IMR-90 (cell line): ENCODE data around the gene PSMB5. TPM values are rescaled to one million over a fixed set of nuclear protein-coding genes. Genes with fewer than 3 reads are reported as not detected.

Experiments used
- ATAC-seq: fragments of 200-7000 bp; cut with Tn5 transposase; 2 replicates; pipeline ENCODE4 v1.9.1; 2020; ENCODE audit warnings: low read depth, mild to moderate bottlenecking, moderate library complexity
- BruUV-seq: library from RNA; stranded (reverse); fragments of 400-500 nt; replicated peaks from 2 replicates; lab custom pipeline; 2021; lab: Mats Ljungman, UMichigan
- CTCF ChIA-PET: fragments of 300-600 bp; formaldehyde crosslinking; extraction: SDS; loops from one replicate; lab custom pipeline; 2021; ENCODE audit warnings: antibody characterized with exemption; lab: Yijun Ruan, JAX
- POLR2A ChIA-PET: fragments of 300-600 bp; sonication (Branson Sonifier 250); formaldehyde crosslinking; loops from one replicate; lab custom pipeline; 2022; ENCODE audit warnings: antibody characterized with exemption; ENCODE audit not compliant: unreplicated experiment; lab: Charles Lee
- DNase-seq: peaks from one replicate; pipeline ENCODE4 v3.0.0; 2013
- H2AFZ ChIP-seq: replicated peaks from 2 replicates; pipeline ENCODE3; 2013; ENCODE audit warnings: low read length, mild to moderate bottlenecking; ENCODE audit not compliant: poor library complexity
- H2AK5ac ChIP-seq: 2 replicates; pipeline ENCODE4 v1.6.1; 2013; ENCODE audit warnings: low read depth, low read length, inconsistent platforms
- H2AK9ac ChIP-seq: replicated peaks from 2 replicates; pipeline ENCODE3; 2013; ENCODE audit warnings: mild to moderate bottlenecking, low read depth, low read length, moderate library complexity; ENCODE audit not compliant: poor library complexity
- H2BK120ac ChIP-seq: 2 replicates; pipeline ENCODE4 v1.6.1; 2013; ENCODE audit warnings: low read depth, low read length, inconsistent platforms
- H2BK15ac ChIP-seq: 3 replicates; pipeline ENCODE4 v1.6.1; 2013; ENCODE audit warnings: low read depth, low read length, inconsistent platforms
- H2BK20ac ChIP-seq: 2 replicates; pipeline ENCODE4 v1.6.1; 2013; ENCODE audit warnings: low read depth, mild to moderate bottlenecking, inconsistent platforms, low read length, moderate library complexity
- H2BK5ac ChIP-seq: 2 replicates; pipeline ENCODE4 v1.6.1; 2013; ENCODE audit warnings: mild to moderate bottlenecking, low read depth, low read length, inconsistent platforms; ENCODE audit not compliant: poor library complexity, severe bottlenecking
- H3K14ac ChIP-seq: replicated peaks from 2 replicates; pipeline ENCODE4 v1.6.1; 2013; ENCODE audit warnings: low read depth, low read length, inconsistent platforms
- H3K18ac ChIP-seq: 2 replicates; pipeline ENCODE4 v1.6.1; 2013; ENCODE audit warnings: low read depth, low read length, control low read depth
- H3K23ac ChIP-seq: 2 replicates; pipeline ENCODE4 v1.6.1; 2013; ENCODE audit warnings: low read depth, low read length, inconsistent platforms
- H3K27ac ChIP-seq: 2 replicates; pipeline ENCODE4 v1.5.1; 2013; ENCODE audit warnings: mild to moderate bottlenecking, control low read depth, low read length; ENCODE audit not compliant: insufficient read depth
- H3K27me3 ChIP-seq: 2 replicates; pipeline ENCODE4 v1.6.1; 2013; ENCODE audit warnings: low read length; ENCODE audit not compliant: control insufficient read depth, insufficient read depth
- H3K36me3 ChIP-seq: 2 replicates; pipeline ENCODE4 v1.6.1; 2013; ENCODE audit warnings: low read length, mixed read lengths; ENCODE audit not compliant: control insufficient read depth, insufficient read depth
- H3K4ac ChIP-seq: 2 replicates; pipeline ENCODE4 v1.6.1; 2013; ENCODE audit warnings: low read depth, low read length, inconsistent platforms
- H3K4me1 ChIP-seq: 2 replicates; pipeline ENCODE4 v1.6.1; 2013; ENCODE audit warnings: low read length, mixed read lengths; ENCODE audit not compliant: control insufficient read depth, insufficient read depth
- H3K4me2 ChIP-seq: 2 replicates; pipeline ENCODE4 v1.6.1; 2013; ENCODE audit warnings: low read depth, mild to moderate bottlenecking, control low read depth, low read length, moderate library complexity
- H3K4me3 ChIP-seq: 2 replicates; pipeline ENCODE4 v1.5.1; 2013; ENCODE audit warnings: low read depth, mild to moderate bottlenecking, control low read depth, low read length, moderate library complexity; ENCODE audit not compliant: insufficient read depth
- H3K56ac ChIP-seq: 2 replicates; pipeline ENCODE4 v1.6.1; 2013; ENCODE audit warnings: low read length, inconsistent platforms; ENCODE audit not compliant: insufficient read depth; ENCODE audit errors: extremely low read depth
- H3K79me1 ChIP-seq, 2 experiments: 2 replicates each; pipeline ENCODE4 v1.6.1; 2013; ENCODE audit warnings: low read length in 2 of 2, inconsistent platforms in 1 of 2, low read depth in 1 of 2
- H3K9ac ChIP-seq: 2 replicates; pipeline ENCODE4 v1.6.1; 2013; ENCODE audit warnings: low read depth, low read length, control low read depth
- H3K9me1 ChIP-seq: 2 replicates; pipeline ENCODE4 v1.6.1; 2013; ENCODE audit warnings: low read length, inconsistent platforms; ENCODE audit not compliant: insufficient read depth
- H3K9me3 ChIP-seq: 2 replicates; pipeline ENCODE4 v1.6.1; 2013; ENCODE audit warnings: low read length; ENCODE audit not compliant: control insufficient read depth, insufficient read depth
- H4K20me1 ChIP-seq: 2 replicates; pipeline ENCODE4 v1.6.1; 2013; ENCODE audit warnings: low read length, inconsistent platforms; ENCODE audit not compliant: insufficient read depth
- H4K5ac ChIP-seq: 2 replicates; pipeline ENCODE4 v1.6.1; 2013; ENCODE audit warnings: mild to moderate bottlenecking, low read depth, low read length, control low read depth
- H4K8ac ChIP-seq, 2 experiments: 2 replicates each; pipeline ENCODE4 v1.6.1; 2013; ENCODE audit warnings: low read depth in 2 of 2, low read length in 2 of 2, control low read depth in 1 of 2, inconsistent platforms in 1 of 2
- H4K91ac ChIP-seq: 2 replicates; pipeline ENCODE4 v1.6.1; 2013; ENCODE audit warnings: low read depth, low read length, inconsistent platforms; ENCODE audit not compliant: insufficient read depth
- CHD1 ChIP-seq: IDR thresholded peaks from 2 replicates; pipeline ENCODE4 v1.6.1; 2012; ENCODE audit warnings: low read depth, low read length, improper control_type of control experiment
- ELK1 ChIP-seq: fragments of 150-350 bp; IDR thresholded peaks from 2 replicates; pipeline ENCODE4 v1.6.1; 2016; ENCODE audit warnings: low read depth, mild to moderate bottlenecking, low read length, moderate library complexity, borderline replicate concordance
- FOS ChIP-seq: fragments of 150-350 bp; IDR thresholded peaks from 2 replicates; pipeline ENCODE4 v1.6.1; 2016; ENCODE audit warnings: low read depth, low read length
- POLR2A ChIP-seq: IDR thresholded peaks from 2 replicates; pipeline ENCODE4 v1.6.1; 2012; ENCODE audit warnings: mild to moderate bottlenecking, low read depth, low read length
- RAD21 ChIP-seq: IDR thresholded peaks from 2 replicates; pipeline ENCODE4 v1.6.1; 2012; ENCODE audit warnings: low read length, improper control_type of control experiment
- RCOR1 ChIP-seq: IDR thresholded peaks from 2 replicates; pipeline ENCODE4 v1.6.1; 2012; ENCODE audit warnings: mild to moderate bottlenecking, low read length, improper control_type of control experiment; ENCODE audit not compliant: insufficient replicate concordance
- RFX5 ChIP-seq: IDR thresholded peaks from 2 replicates; pipeline ENCODE4 v1.8.0; 2012; ENCODE audit warnings: low read depth, mild to moderate bottlenecking, low read length, moderate library complexity
- SMC3 ChIP-seq: fragments of 150-350 bp; IDR thresholded peaks from 2 replicates; pipeline ENCODE4 v1.6.1; 2016; ENCODE audit warnings: low read depth, mild to moderate bottlenecking, antibody characterized with exemption, low read length, moderate library complexity
- USF2 ChIP-seq: fragments of 150-350 bp; IDR thresholded peaks from 2 replicates; pipeline ENCODE4 v1.6.1; 2017; ENCODE audit warnings: mild to moderate bottlenecking, antibody characterized with exemption, low read length, low read depth
- WGBS, 2 experiments: methylation state at CpG; one replicate each; pipeline versions ENCODE4 v1.1.5 to v1.1.7; 2013; ENCODE audit warnings: missing lambda C conversion rate in 2 of 2; ENCODE audit not compliant: insufficient read length in 1 of 2; ENCODE audit errors: extremely low coverage in 2 of 2; 5-methylcytosine and 5-hydroxymethylcytosine counted together
- dilution Hi-C: fragments of 300-500 bp; cut with HindIII; formaldehyde crosslinking; loops from one replicate; pipeline ENCODE4 v1.14.3; 2018; ENCODE audit warnings: low sequenced_read_pairs; ENCODE audit not compliant: unreplicated experiment
- in situ Hi-C: fragments of 300-500 bp; cut with MboI; formaldehyde crosslinking; loops from 3 replicates; pipeline ENCODE4 v1.14.3; 2019; ENCODE audit warnings: low sequenced_read_pairs, inconsistent platforms, mixed read lengths
- intact Hi-C: fragments of 100-400 bp; cut with micrococcal nuclease; formaldehyde crosslinking; loops from 2 replicates; pipeline ENCODE4 v1.10.0; 2022
- polyA plus RNA-seq, 3 experiments: library from polyadenylated mRNA; depleted of rRNA; stranded (reverse); fragments of >200 nt; gene quantifications; 2 replicates each; pipeline ENCODE4 v1.2.3, GENCODE V29; 2012; ENCODE audit warnings: low replicate concordance in 1 of 3
- total RNA-seq: library from RNA; depleted of rRNA; stranded (reverse); fragments of >200 nt; gene quantifications from 2 replicates; pipeline ENCODE4 v1.2.3, GENCODE V29; 2012

PSMB5 gene
- total and polyA plus RNA-seq, 2 of the 4 experiments (the other 2 are of a cell fraction) = 310 to 321 TPM

- POLR2A ChIA-PET = no interaction called here
- Histone ChIP-seq H3K9ac (no peak overlapping the region), H3K18ac (no peak overlapping the region), H2AFZ (no peak overlapping the region), H3K4me3 (no peak overlapping the region), H2BK15ac (no peak overlapping the region), H2AK9ac (no peak overlapping the region), H4K8ac (no peak overlapping the region), H3K27me3 (no peaks in the 10 kb centered on the region), H2BK120ac (no peak overlapping the region), H3K36me3 (no peaks in the 10 kb centered on the region), H4K91ac (no peak overlapping the region), H4K20me1 (no peaks in the 10 kb centered on the region), H3K4me1 (peaks cover 2% of the 10 kb centered on the region; the same call in 1 of the 2 replicates), H4K5ac (no peak overlapping the region), H3K4me2 (no peak overlapping the region), H3K56ac (no peak overlapping the region), H3K23ac (no peak overlapping the region), H3K14ac (no peak overlapping the region), H2BK20ac (no peak overlapping the region), H3K9me1 (0 out of 2 replicates have a peak, but pooled peaks cover 3% of the 10 kb centered on the region), H2AK5ac (no peak overlapping the region), H3K4ac (no peak overlapping the region), H3K9me3 (no peaks in the 10 kb centered on the region), H2BK5ac (no peak overlapping the region), H3K79me1 (no peaks in the 10 kb centered on the region; a peak in 1 of 4 replicates), H3K27ac (no peak overlapping the region)
- in situ Hi-C loops = no loop called here
- dilution Hi-C loops = no loop called here
- CTCF ChIA-PET = no interaction called here
- DNase-seq (no peak), ATAC-seq (no peak)
- 63% methylated on average over 3 of the region's 6 CpGs; no CpG with 5 or more reads in 1 of the 2 experiments for WGBS, 2 experiments
- no TSS peak for BruUV-seq
- TF ChIP-seq FOS (no peak), POLR2A (no peak), RFX5 (no peak), ELK1 (no peak), SMC3 (no peak), RAD21 (no peak), RCOR1 (no peak), CHD1 (no peak), USF2 (no peak)
- intact Hi-C loops = no loop called here
Observed at GRCh38 chr14:23013054-23013748, 21.5 kb downstream of the PSMB5 start.
